NCI-H2029 (cell line): ENCODE data around the gene WDR7.

ENCODE experiments used
- DNase-seq: peaks from one replicate; lab custom pipeline; 2025; lab: John Stamatoyannopoulos, UW

Gene WDR7

GRCh38 chr18:56937874-56938430 lies 286.8 kb downstream of the WDR7 start:
- no peak for DNase-seq

- DNase-seq, result no peak
Measured at GRCh38 chr18:56945171-56946083, 294.3 kb downstream of the WDR7 start.

GRCh38 chr18:56947236-56947635 lies 296.1 kb downstream of the WDR7 start:
- no peak for DNase-seq

DNA sequence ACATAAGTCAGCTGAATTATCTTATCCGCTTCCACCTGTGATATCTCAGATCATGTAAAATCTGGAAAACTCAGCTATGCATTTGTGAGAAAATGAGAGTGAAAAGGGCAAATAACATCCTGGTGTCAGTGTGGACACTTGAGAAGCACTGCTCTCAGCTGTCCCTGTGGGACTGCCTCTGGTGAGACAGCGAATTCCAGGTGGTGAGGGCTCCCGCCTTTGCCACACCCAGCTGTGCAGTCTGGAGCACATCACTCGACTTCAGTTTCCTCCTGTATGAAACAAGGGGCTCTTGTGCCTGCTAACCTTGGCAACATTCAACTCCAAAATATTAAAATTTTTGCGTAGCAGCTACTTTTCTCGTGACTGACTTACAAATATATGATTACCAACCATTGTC lies 300.9 kb downstream of the WDR7 start:
- DNase-seq, result no peak

GRCh38 chr18:56953428-56954198 lies 302.5 kb downstream of the WDR7 start:
- no peak for DNase-seq

DNA sequence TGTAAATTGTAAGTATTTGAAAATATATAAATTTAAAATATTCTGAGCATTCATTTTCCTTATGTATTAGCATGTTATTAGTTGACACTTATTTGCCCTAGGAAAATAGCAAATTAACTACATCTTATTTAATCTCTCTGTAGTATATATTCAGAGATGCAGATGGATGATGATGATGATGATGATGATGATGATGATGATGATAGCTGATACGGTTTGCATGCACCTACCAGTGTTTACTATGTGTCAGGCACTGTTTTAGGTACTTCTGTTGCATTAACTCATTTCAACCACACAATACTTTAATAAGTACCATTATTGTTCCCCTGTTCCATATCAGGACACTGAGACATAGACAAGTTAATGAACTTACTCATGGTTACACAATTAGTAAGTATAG lies 304.3 kb downstream of the WDR7 start:
- no peak for DNase-seq

GRCh38 chr18:56959120-56959519 lies 308.0 kb downstream of the WDR7 start:
- DNase-seq, result no peak

DNA sequence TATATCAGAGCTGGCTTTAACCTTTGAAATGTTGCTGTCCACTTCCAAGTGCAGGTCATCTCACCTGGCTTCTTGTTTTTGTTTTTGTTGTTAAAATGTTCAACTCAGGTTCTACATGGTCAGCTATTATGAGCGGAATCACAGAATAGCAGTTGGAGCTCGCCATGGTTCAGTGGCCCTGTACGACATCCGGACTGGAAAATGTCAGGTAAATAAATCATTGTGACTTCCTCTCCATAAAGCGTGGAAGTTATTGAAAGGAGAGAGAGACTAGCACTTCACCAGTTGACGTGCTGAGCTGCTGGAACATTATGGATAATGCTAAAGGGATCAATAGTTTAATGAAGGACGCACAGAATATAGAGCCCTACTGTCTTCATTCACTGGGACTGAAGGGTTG lies 311.2 kb downstream of the WDR7 start:
- DNase-seq, result peak; percentile 8

DNA sequence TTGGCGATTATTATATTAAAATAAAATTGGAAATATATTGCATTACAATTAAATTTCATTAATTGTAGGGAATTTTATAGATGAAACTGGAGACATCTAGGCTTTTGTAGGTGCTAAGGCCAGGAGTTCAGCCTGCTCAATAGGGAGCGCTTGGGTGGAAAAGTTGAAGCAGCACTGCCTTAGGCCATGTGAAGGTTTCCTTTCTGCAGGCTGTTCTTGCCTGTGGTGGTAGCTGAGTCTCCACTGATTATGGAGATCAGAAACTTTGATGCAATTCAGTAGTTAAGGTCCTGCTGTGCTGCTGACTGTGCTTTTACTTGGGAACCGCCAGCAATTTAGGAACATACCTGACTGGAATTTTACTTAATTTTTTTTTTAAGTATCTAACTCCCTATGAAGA lies 315.9 kb downstream of the WDR7 start:
- no peak for DNase-seq

- DNase-seq, result no peak
Measured at GRCh38 chr18:56973487-56973886, 322.3 kb downstream of the WDR7 start.

DNA sequence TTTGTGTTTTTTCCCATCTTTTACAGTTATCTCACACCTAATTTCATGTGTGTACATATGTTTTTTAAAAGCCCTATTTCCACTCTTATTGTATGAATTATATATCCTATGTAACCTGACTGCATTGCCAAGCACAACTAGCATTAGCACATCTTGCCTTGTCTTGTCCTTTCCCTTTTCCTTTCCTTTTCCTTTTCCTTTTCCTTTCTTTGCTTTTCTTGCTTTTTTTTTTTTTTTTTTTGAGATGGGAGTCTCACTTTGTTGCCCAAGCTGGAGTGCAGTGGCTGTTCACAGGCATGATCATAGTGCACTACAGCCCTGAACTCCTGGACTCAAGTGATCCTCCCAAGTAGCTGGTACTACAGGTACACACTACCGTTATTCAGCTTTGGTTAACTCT lies 323.0 kb downstream of the WDR7 start:
- no peak for DNase-seq

- no peak for DNase-seq
Measured at GRCh38 chr18:56975276-56975675, 324.1 kb downstream of the WDR7 start.

DNA sequence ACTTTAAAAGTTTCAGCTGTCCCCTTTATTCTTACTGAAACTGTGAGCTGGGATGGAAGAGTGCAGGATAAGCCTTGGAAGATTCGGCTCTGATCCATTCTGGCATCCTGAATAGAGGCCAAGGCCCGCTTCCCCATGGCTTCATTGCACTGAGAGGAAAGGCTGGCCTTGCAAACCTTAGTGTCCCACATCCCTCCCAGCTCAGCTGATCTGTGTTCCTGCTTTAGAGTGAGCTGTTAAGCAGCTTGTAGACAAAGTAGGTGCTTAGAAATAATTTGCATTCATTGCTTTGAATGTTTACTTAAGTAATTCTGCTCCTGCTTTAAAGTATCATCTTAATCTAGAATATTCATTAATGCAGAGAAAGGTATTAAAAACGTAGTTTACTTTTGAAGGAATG lies 326.1 kb downstream of the WDR7 start:
- no peak for DNase-seq

GRCh38 chr18:56977771-56978170 lies 326.6 kb downstream of the WDR7 start:
- no peak for DNase-seq

DNA sequence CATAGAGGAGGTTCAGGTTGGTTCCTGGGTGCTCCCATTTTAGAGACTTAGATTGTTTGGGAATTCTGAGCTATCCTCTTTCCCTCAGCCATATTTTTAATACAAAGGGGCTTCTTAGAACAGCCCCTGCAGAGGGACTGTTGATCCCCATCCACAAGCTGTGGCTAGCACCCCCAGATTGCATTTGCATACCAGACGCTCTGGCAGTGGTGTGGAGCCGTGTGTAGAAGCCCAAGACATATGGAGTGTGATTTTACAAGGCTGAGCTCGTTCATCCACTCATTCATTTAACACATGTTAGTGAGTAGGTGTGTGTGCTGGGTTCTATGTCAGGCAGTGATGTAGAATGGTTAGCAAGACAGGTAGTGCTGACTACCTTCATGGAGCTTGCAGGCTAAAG lies 329.0 kb downstream of the WDR7 start:
- no peak for DNase-seq

DNA sequence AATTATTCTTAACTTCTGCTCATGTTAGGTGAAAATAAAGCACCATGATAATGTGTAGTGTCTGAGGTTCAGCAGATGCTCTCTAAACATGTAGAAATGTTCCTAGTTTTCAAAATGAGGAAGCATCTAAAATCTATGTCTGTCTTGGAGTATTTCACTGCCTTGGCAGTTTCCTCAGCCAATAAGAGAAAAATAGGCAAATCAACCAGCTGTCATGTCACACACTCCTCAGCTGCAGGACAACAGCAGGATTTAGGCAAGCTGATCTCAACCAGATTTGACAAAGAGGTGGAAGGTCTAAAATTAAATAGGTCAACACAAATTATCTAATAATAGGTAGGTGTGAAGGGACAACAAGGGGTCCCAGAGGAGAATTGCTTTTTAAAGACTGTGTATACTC lies 331.6 kb downstream of the WDR7 start:
- no peak for DNase-seq

- no peak for DNase-seq
Measured at GRCh38 chr18:56983275-56983992, 332.3 kb downstream of the WDR7 start.

DNA sequence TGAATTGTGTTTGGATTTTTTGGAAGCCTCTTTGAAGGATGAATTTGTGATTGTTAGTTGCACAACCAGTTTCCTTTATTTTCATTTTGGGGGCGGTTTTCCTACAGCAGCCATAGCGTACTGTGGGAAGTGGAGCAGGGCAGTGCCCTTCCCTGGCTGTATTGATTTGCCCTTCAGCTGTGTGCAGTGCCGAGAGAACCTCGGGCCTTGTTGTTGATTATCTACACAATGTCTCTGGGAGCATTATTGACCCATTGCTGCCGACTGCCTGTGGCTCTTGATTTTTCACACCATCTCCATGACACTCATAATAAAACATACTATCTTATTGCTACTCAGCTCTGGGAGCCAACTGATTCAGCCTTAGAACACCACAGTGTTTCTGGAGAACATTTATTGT lies 333.6 kb downstream of the WDR7 start:
- no peak for DNase-seq

GRCh38 chr18:56986829-56987228 lies 335.7 kb downstream of the WDR7 start:
- DNase-seq, result no peak

GRCh38 chr18:56987236-56987635 lies 336.1 kb downstream of the WDR7 start:
- DNase-seq, result no peak

GRCh38 chr18:56988022-56988421 lies 336.9 kb downstream of the WDR7 start:
- DNase-seq, result no peak

DNA sequence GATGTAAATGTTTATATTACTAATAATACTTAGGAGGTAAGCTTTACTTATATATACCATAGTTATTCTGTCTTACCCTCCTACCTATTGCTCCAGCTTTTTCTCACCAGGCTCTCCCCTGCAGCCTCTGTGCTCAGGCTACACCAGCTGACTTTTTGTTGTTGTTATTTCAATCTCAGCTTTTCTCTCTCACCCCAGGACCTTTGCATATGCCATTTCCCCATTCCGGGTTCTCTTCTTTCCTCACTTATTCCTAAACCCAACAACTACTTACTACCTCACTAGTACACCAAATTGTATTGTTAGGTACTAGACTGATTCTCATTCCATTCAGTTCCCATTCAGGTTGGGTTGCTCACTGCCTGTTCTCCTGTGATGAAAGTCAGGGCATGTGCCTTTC lies 339.5 kb downstream of the WDR7 start:
- DNase-seq, result no peak
